ENCODE results near the gene CTDP1.

GRCh38 chr18:79741362-79741700 is 61.7 kb downstream of the CTDP1 start:
- no peak for TF ChIP-seq EZH2 (IDR thresholded peaks at IDR 0.05; ENCODE audit: borderline replicate concordance, low read length)
- no peak for TF ChIP-seq CTCF (IDR thresholded peaks at IDR 0.05; ENCODE audit: low read length)

Measured in OCI-LY1 (cell line).